Measurements from ENCODE around the gene IFI35.
"Not testable (repeated sequence)": the region's sequence is repeated elsewhere in the genome, so short reads cannot be mapped to it uniquely, and the experiment has no call there.

Gene IFI35

DNA sequence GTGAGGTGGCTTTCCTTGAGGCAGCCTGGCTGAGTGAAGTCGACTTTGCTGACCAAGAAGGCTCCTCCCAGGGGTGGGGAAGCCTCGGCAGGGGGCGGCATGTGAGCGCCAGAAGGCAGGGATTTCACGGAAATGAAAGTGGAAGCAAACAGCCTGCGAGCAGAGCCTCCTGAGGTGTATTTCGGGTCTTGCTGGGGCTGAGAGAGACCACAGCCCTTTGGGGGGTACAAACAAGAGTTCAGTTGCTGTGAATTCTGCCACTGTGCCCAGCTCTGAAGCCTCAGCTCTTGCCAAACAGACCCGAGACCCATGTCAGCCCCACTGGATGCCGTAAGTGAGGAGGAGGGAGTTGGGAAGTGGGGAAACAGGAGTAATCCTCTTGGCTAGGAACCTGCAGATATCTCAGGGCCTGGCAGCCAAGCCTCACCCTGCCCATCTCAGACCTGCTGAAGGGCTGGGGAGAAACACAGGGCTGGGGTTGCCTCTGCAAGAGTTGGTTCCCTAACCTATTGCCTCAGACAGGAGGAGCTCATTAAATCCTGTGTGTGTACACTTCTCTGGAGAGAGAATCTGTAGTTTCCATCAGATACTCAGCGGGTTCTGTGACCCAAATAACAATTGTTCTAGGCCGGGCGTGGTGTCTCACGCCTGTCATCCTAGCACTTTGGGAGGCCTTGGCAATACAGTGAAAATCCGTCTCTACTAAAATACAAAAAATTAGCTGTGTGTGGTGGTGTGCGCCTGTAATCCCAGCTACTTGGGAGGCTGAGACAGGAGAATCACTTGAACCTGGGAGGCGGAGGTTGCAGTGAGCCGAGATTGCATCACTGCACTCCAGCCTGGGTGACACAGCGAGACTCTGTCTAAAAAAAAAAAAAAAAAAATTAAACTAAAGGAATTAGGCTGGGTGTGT lies at the start of gene IFI35:
IFI35 (plus strand) TSS at position 146 of the 913 bp plus-strand sequence; CDS start at position 310, 164 bp downstream.
- TF ChIP-seq CTCF (IDR thresholded peaks at IDR 0.05; ENCODE audit: low read length, missing control alignments) = peak; percentile 23
- peak within 1 kb of the TSS; percentile 92 for H3K4me3 ChIP-seq (replicated peaks; ENCODE audit: low read depth, low read length)
- peak; percentile 84 for DNase-seq (ENCODE audit: low read depth)

DNA sequence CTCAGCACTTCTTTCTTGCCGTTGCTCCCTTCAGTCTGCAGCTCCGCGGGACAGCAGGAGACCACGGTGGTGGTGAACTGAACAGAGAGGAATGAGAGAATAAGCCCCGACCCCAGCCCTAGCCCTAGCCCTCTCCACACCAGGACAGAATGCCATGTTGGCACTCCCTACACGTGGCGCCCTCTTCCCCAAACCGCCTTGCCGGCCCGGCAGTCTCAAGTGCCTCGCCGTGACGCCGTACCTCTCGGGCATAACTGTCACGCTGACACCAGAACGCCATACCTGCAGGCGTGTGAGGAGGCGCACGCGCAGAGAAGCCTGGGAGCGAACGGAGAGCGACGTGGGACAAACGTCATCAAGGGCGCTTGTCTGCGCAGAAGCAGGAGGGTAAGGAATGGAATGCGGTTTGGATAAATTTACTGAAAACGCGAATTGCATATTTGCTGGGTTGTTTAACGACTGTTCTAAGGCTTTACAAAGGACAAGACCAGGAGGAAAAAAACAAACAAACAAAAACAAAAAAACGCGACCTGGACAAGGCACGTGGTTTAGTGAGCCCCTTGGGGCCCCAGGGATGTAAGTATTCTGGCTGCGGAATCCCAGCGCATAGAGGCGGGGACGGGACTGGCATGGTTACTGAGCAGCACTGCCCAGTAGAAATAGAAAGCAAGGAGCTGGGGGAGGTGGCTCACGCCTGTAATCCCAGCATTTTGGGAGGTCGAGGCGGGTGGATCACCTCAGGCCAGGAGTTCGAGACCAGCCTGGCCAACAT lies 42.2 kb upstream of the IFI35 start, which contains the start of gene AARSD1:
AARSD1 (minus strand) TSS at position 294 of the 772 bp plus-strand sequence; CDS start at position 280, 14 bp downstream.
- no peak for TF ChIP-seq CTCF (IDR thresholded peaks at IDR 0.05; ENCODE audit: low read length, missing control alignments)
- peak; percentile 96 for DNase-seq (ENCODE audit: low read depth)

DNA sequence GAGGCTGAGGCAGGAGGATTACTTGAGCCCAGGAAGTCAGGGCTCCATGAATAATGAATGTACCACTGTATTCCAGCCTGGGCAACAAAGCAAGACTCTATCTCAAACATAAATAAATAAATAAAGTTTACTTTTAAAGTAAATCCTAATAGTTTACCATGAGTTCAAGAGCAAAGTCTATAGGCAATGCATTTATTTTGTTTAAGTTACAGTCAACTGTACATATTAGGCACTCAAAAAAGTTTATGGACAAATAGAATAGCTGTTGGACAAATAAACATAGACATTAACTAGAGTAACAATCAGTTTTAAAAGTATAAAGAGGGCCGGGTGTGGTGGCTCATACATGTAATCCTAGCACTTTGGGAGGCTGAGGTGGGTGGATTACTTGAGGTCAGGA lies 38.7 kb upstream of the IFI35 start:
- TF ChIP-seq CTCF (IDR thresholded peaks at IDR 0.05; ENCODE audit: low read length, missing control alignments) = no peak
- DNase-seq (ENCODE audit: low read depth) = no peak
- no peak overlapping the region for H3K4me3 ChIP-seq (replicated peaks; ENCODE audit: low read depth, low read length)

More for the DNA sequence above, 42.2 kb upstream of the IFI35 start, which contains the start of gene AARSD1:
- H3K4me3 ChIP-seq (replicated peaks; ENCODE audit: low read depth, low read length) = peak within 1 kb of the TSS; percentile 76

GRCh38 chr17:42969001-42969581 lies 37.5 kb upstream of the IFI35 start:
- H3K4me3 ChIP-seq (replicated peaks; ENCODE audit: low read depth, low read length) = no peak overlapping the region
- DNase-seq (ENCODE audit: low read depth) = peak; percentile 42
- TF ChIP-seq CTCF (IDR thresholded peaks at IDR 0.05; ENCODE audit: low read length, missing control alignments) = no peak

- H3K4me3 ChIP-seq (replicated peaks; ENCODE audit: low read depth, low read length) = no peak overlapping the region
- TF ChIP-seq CTCF (IDR thresholded peaks at IDR 0.05; ENCODE audit: low read length, missing control alignments) = no peak
- DNase-seq (ENCODE audit: low read depth) = no peak
Observed at GRCh38 chr17:42971589-42971988, 35.0 kb upstream of the IFI35 start.

- not testable (repeated sequence) for H3K4me3 ChIP-seq (replicated peaks; ENCODE audit: low read depth, low read length)
Observed at GRCh38 chr17:42973323-42973722, 33.3 kb upstream of the IFI35 start.

GRCh38 chr17:42975265-42975664 lies 31.3 kb upstream of the IFI35 start:
- no peak overlapping the region for H3K4me3 ChIP-seq (replicated peaks; ENCODE audit: low read depth, low read length)
- no peak for DNase-seq (ENCODE audit: low read depth)
- TF ChIP-seq CTCF (IDR thresholded peaks at IDR 0.05; ENCODE audit: low read length, missing control alignments) = no peak

More at GRCh38 chr17:42973323-42973722, 33.3 kb upstream of the IFI35 start:
- not testable (repeated sequence) for DNase-seq (ENCODE audit: low read depth)

GRCh38 chr17:42975701-42976100 lies 30.9 kb upstream of the IFI35 start:
- not testable (repeated sequence) for H3K4me3 ChIP-seq (replicated peaks; ENCODE audit: low read depth, low read length); DNase-seq (ENCODE audit: low read depth)
